DMS 273 (cell line): ENCODE results near the gene C11orf16.
"Not testable (repeated sequence)": the region's sequence is repeated elsewhere in the genome, so short reads cannot be mapped to it uniquely, and the experiment has no call there.

Experiments used
- DNase-seq: peaks from one replicate; lab custom pipeline; 2025; ENCODE audit not compliant: unreplicated experiment; lab: John Stamatoyannopoulos, UW

C11orf16 gene

GRCh38 chr11:8899119-8899753 lies 33.5 kb downstream of the C11orf16 start:
- DNase-seq, result no peak

GRCh38 chr11:8891185-8891584 lies 41.6 kb downstream of the C11orf16 start:
- DNase-seq, result not testable (repeated sequence)

- DNase-seq, result no peak
These were observed 46.4 kb downstream of the C11orf16 start for GRCh38 chr11:8886322-8886721.

DNA sequence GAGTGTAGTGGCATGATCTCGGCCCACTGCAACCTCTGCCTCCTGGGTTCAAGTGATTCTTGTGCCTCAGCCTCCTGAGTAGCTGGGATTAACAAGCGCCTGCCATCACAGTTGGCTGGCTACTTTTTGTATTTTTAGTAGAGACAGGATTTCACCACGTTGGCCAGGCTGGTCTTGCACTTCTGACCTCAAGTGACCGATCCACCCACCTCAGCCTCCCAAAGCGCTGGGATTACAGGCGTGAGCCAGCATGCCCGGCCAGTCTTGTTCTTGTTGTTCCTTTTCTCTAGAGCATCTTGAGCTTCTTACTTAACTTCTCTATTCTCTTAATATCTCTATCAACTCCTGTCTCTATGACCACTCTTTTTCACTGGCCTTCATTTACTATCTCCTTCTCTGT lies 51.2 kb downstream of the C11orf16 start:
- not testable (repeated sequence) for DNase-seq

GRCh38 chr11:8878771-8879170 lies 54.0 kb downstream of the C11orf16 start:
- no peak for DNase-seq

DNA sequence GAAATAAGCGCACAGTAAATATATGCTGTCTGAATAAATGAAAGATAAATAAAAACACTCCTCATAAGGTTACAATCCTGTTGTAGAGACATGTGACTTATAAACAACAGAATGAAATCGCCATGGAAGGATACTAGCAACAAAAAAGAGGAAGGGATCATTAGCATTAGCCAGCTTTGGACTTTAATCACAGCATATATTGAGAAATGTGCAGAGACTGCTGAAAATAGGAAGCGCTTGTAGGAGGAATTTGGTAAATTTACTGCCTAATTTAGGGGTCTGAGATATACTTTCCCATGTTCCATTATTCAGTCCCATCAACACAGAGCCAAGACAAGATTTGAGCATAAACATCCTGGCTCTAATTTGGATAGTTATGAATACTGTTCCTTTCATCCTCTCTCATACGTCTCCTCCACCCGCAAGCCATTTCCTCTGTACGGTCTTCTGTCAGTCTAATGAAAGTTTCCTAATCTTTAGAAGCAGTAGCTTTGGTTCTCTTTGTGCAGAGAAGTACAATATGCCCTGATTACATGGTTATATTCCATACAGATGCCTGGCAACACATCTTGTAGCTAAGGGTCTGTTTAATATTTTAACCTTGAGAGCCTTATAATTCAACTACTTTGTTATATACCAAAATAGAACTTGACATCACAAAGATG lies 58.9 kb downstream of the C11orf16 start:
- DNase-seq, result no peak

DNA sequence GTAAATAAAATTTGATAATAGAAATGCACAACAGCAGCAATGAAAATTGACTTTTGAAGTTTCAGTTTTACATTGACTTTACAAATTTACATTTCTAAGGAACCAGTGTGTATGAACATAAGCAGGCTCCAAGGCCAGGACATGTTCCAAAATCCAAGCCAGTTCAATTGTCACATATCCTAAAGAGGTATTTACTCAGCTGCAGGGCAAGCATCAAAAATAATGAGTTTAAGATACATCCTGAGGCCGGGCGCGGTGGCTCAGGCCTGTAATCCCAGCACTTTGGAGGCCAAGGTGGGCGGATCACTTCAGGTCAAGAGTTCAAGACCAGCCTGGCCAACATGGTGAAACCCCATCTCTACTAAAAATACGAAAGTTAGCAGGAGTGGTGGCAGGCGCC lies 60.8 kb downstream of the C11orf16 start:
- DNase-seq, result no peak

GRCh38 chr11:8871171-8871775 lies 61.5 kb downstream of the C11orf16 start:
- peak; percentile 89 for DNase-seq

- peak; percentile 79 for DNase-seq
These were observed 62.2 kb downstream of the C11orf16 start for GRCh38 chr11:8870411-8871170.
